Stimulated activated CD4-positive, alpha-beta T cell treated with anti-CD3 and anti-CD28 coated beads, TNF-alpha, amount 100 ng/mL, for 24 hours (primary cell): ENCODE measurements around the gene TTC7B.

Experiments
- DNase-seq, 3 experiments: peaks; one replicate each; pipeline ENCODE4 v3.0.0-alpha.2; 2020; ENCODE audit warnings: low read depth in 3 of 3

The TTC7B gene

GRCh38 chr14:90545966-90546751 lies 270.1 kb downstream of the TTC7B start:
- no peak for DNase-seq

GRCh38 chr14:90545382-90545781 lies 270.8 kb downstream of the TTC7B start:
- no peak for DNase-seq

- DNase-seq, result no peak
Observed at GRCh38 chr14:90544971-90545370, 271.3 kb downstream of the TTC7B start.

- DNase-seq, result no peak
Observed at GRCh38 chr14:90544566-90544965, 271.7 kb downstream of the TTC7B start.

- DNase-seq, result no peak
Observed at GRCh38 chr14:90543876-90544275, 272.4 kb downstream of the TTC7B start.

GRCh38 chr14:90541076-90541634 lies 275.1 kb downstream of the TTC7B start:
- no peak for DNase-seq

- DNase-seq, result no peak
Observed at GRCh38 chr14:90540437-90540836, 275.8 kb downstream of the TTC7B start.

GRCh38 chr14:90539996-90540395 lies 276.2 kb downstream of the TTC7B start:
- DNase-seq, result no peak

- DNase-seq, result no peak
Observed at GRCh38 chr14:90539496-90539775, 276.8 kb downstream of the TTC7B start.

- no peak for DNase-seq
Observed at GRCh38 chr14:90538716-90539495, 277.3 kb downstream of the TTC7B start.

GRCh38 chr14:90538095-90538494 lies 278.1 kb downstream of the TTC7B start:
- DNase-seq, result no peak

- no peak for DNase-seq
Observed at GRCh38 chr14:90536511-90537191, 279.6 kb downstream of the TTC7B start.

- no peak for DNase-seq
Observed at GRCh38 chr14:90536092-90536491, 280.1 kb downstream of the TTC7B start.

GRCh38 chr14:90535556-90536090 lies 280.6 kb downstream of the TTC7B start:
- DNase-seq, result no peak

GRCh38 chr14:90534838-90535555 lies 281.2 kb downstream of the TTC7B start:
- no peak for DNase-seq

- no peak for DNase-seq
Observed at GRCh38 chr14:90534091-90534837, 282.0 kb downstream of the TTC7B start.

- no peak for DNase-seq
Observed at GRCh38 chr14:90533591-90534021, 282.6 kb downstream of the TTC7B start.

GRCh38 chr14:90532826-90533525 lies 283.3 kb downstream of the TTC7B start:
- no peak for DNase-seq

GRCh38 chr14:90531497-90531896 lies 284.7 kb downstream of the TTC7B start:
- no peak for DNase-seq

- DNase-seq, result no peak
Observed at GRCh38 chr14:90530523-90530922, 285.7 kb downstream of the TTC7B start.
